Lower lobe of right lung (tissue), 2 donors: ENCODE measurements around the gene PALM. TPM values are rescaled to one million over a fixed set of nuclear protein-coding genes. Genes with fewer than 3 reads are reported as not detected.
A peak's percentile ranks its signal among the peaks of the same experiment; 100 is the strongest.

ENCODE experiments used
- ATAC-seq, 2 donors: fragments of 200-7000 bp; cut with Tn5 transposase; one replicate each; pipeline ENCODE4 v1.9.1; 2020 to 2022; ENCODE audit warnings: mild to moderate bottlenecking in 2 of 2, moderate library complexity in 2 of 2
- DNase-seq: peaks from one replicate; pipeline ENCODE4 v3.0.0-alpha.2; 2020
- H3K27ac ChIP-seq: fragments of 200-600 bp; one replicate; pipeline ENCODE4 v1.8.0; 2022
- H3K27me3 ChIP-seq: fragments of 200-600 bp; one replicate; pipeline ENCODE4 v1.8.0; 2022; ENCODE audit warnings: low read depth
- H3K36me3 ChIP-seq: fragments of 200-600 bp; one replicate; pipeline ENCODE4 v1.8.0; 2022; ENCODE audit warnings: mild to moderate bottlenecking
- H3K4me1 ChIP-seq: fragments of 200-600 bp; one replicate; pipeline ENCODE4 v1.8.0; 2022
- H3K4me3 ChIP-seq: fragments of 200-600 bp; one replicate; pipeline ENCODE4 v1.8.0; 2022; ENCODE audit warnings: mild to moderate bottlenecking
- H3K9me3 ChIP-seq: fragments of 200-600 bp; one replicate; pipeline ENCODE4 v1.8.0; 2022
- CTCF ChIP-seq: fragments of 200-600 bp; IDR thresholded peaks from one replicate; pipeline ENCODE4 v1.8.0; 2022; ENCODE audit warnings: antibody characterized with exemption, mild to moderate bottlenecking
- intact Hi-C: fragments of 100-400 bp; cut with DNase I; formaldehyde crosslinking; loops from one replicate; pipeline ENCODE4 v1.11.0; 2022
- total RNA-seq: library from RNA; stranded (reverse); fragmentation: NEBNext Ultra II Directional; extraction: Animal tissue kit (Norgen Biotek cat#: 25700); gene quantifications from one replicate; pipeline ENCODE4 v1.2.1, GENCODE V29; 2021
- donor health status: DM: no; HTN: yes; CAD: no; lungs with severe emphysema.

PALM gene
- total RNA-seq, 1 donor from 2014 or later: 37.0 TPM

GRCh38 chr19:780935-781334, 72.2 kb downstream of the PALM start:
- Histone ChIP-seq H3K4me1 (peaks cover 40% of the 10 kb centered on the region), H3K36me3 (no peaks in the 10 kb centered on the region), H3K9me3 (no peaks in the 10 kb centered on the region), H3K27me3 (no peaks in the 10 kb centered on the region), H3K27ac (peak overlapping the region; percentile 20), H3K4me3 (no peak overlapping the region)
- ATAC-seq (no peak), DNase-seq (no peak)
- TF ChIP-seq CTCF: no peak
- intact Hi-C loops: no loop called here

GRCh38 chr19:781800-782184, 73.1 kb downstream of the PALM start:
- Histone ChIP-seq H3K4me3 (peak overlapping the region; percentile 52), H3K9me3 (no peaks in the 10 kb centered on the region), H3K36me3 (no peaks in the 10 kb centered on the region), H3K4me1 (peaks cover 40% of the 10 kb centered on the region), H3K27ac (peak overlapping the region; percentile 83), H3K27me3 (no peaks in the 10 kb centered on the region)
- TF ChIP-seq CTCF: no peak
- no peak for DNase-seq
- ATAC-seq: no peak
- intact Hi-C loops: no loop called here

- H3K36me3 ChIP-seq: no peaks in the 10 kb centered on the region
- no peaks in the 10 kb centered on the region for H3K9me3 ChIP-seq
- intact Hi-C loops: no loop called here
- H3K27me3 ChIP-seq: no peaks in the 10 kb centered on the region
- H3K4me1 ChIP-seq: peaks cover 40% of the 10 kb centered on the region
- peak overlapping the region; percentile 52 for H3K4me3 ChIP-seq
- DNase-seq: no peak
- ATAC-seq: peak; percentile 72 to 82
- no peak for TF ChIP-seq CTCF
- H3K27ac ChIP-seq: peak overlapping the region; percentile 83
Measured at GRCh38 chr19:782185-782877, 73.6 kb downstream of the PALM start.

GRCh38 chr19:782878-783668, 74.3 kb downstream of the PALM start:
- ATAC-seq (peak; percentile 53 to 72), DNase-seq (no peak)
- no peak for TF ChIP-seq CTCF
- Histone ChIP-seq H3K27me3 (no peaks in the 10 kb centered on the region), H3K9me3 (no peaks in the 10 kb centered on the region), H3K27ac (peak overlapping the region; percentile 83), H3K4me1 (peaks cover 46% of the 10 kb centered on the region), H3K36me3 (peaks cover 6% of the 10 kb centered on the region), H3K4me3 (peak overlapping the region; percentile 52)
- intact Hi-C loops: no loop called here

GRCh38 chr19:784541-784940, 75.8 kb downstream of the PALM start:
- Histone ChIP-seq H3K36me3 (peaks cover 6% of the 10 kb centered on the region), H3K9me3 (no peaks in the 10 kb centered on the region), H3K4me3 (peak overlapping the region; percentile 52), H3K4me1 (peaks cover 61% of the 10 kb centered on the region), H3K27me3 (no peaks in the 10 kb centered on the region), H3K27ac (peak overlapping the region; percentile 83)
- intact Hi-C loops: no loop called here
- DNase-seq (no peak), ATAC-seq (peak; percentile 58 to 60)
- no peak for TF ChIP-seq CTCF
